BE2C (cell line): Measurements from ENCODE around the gene HAND1.

ENCODE experiments used
- DNase-seq: peaks from one replicate; pipeline ENCODE4 v3.0.0-alpha.2; 2020
- H3K27me3 ChIP-seq: fragments of 250-450 bp; sonication (Bioruptor Pico); 2 replicates; pipeline ENCODE4 v1.5.1; 2020; ENCODE audit warnings: mild to moderate bottlenecking
- H3K36me3 ChIP-seq: fragments of 250-450 bp; sonication (Bioruptor Pico); 2 replicates; pipeline ENCODE4 v1.5.1; 2020; ENCODE audit warnings: mild to moderate bottlenecking
- H3K4me1 ChIP-seq: fragments of 250-450 bp; sonication (Bioruptor Pico); 2 replicates; pipeline ENCODE4 v1.5.1; 2020
- H3K4me3 ChIP-seq: 2 replicates; pipeline ENCODE4 v1.5.1; 2011; ENCODE audit warnings: low read depth, low read length
- H3K9me3 ChIP-seq: fragments of 250-450 bp; sonication (Bioruptor Pico); 2 replicates; pipeline ENCODE4 v1.5.1; 2020
- CTCF ChIP-seq: IDR thresholded peaks from 2 replicates; pipeline ENCODE4 v1.5.1; 2012; ENCODE audit warnings: mild to moderate bottlenecking, low read depth, low read length

The HAND1 gene

GRCh38 chr5:154483654-154484392 lies 5.8 kb upstream of the HAND1 start:
- Histone ChIP-seq H3K4me1 (peaks cover 28% of the 10 kb centered on the region), H3K36me3 (no peaks in the 10 kb centered on the region), H3K9me3 (no peaks in the 10 kb centered on the region), H3K4me3 (peak overlapping the region; percentile 55), H3K27me3 (no peaks in the 10 kb centered on the region)
- TF ChIP-seq CTCF: no peak
- no peak for DNase-seq

GRCh38 chr5:154482528-154483449 lies 4.8 kb upstream of the HAND1 start:
- no peak for TF ChIP-seq CTCF
- Histone ChIP-seq H3K9me3 (no peaks in the 10 kb centered on the region), H3K36me3 (peaks cover 2% of the 10 kb centered on the region), H3K27me3 (no peaks in the 10 kb centered on the region), H3K4me1 (peaks cover 26% of the 10 kb centered on the region), H3K4me3 (peak overlapping the region; percentile 28)
- no peak for DNase-seq

- DNase-seq: no peak
- Histone ChIP-seq H3K27me3 (no peaks in the 10 kb centered on the region), H3K36me3 (peaks cover 12% of the 10 kb centered on the region), H3K9me3 (no peaks in the 10 kb centered on the region), H3K4me1 (peaks cover 24% of the 10 kb centered on the region), H3K4me3 (no peak overlapping the region)
- no peak for TF ChIP-seq CTCF
Observed at GRCh38 chr5:154481584-154482381, 3.8 kb upstream of the HAND1 start.

- Histone ChIP-seq H3K36me3 (peaks cover 22% of the 10 kb centered on the region), H3K27me3 (no peaks in the 10 kb centered on the region), H3K4me3 (no peak overlapping the region), H3K9me3 (no peaks in the 10 kb centered on the region), H3K4me1 (peaks cover 24% of the 10 kb centered on the region)
- DNase-seq: no peak
- no peak for TF ChIP-seq CTCF
Observed at GRCh38 chr5:154480847-154481246, 2.8 kb upstream of the HAND1 start.

GRCh38 chr5:154479944-154480750 lies 2.1 kb upstream of the HAND1 start:
- no peak for TF ChIP-seq CTCF
- Histone ChIP-seq H3K27me3 (no peaks in the 10 kb centered on the region), H3K4me1 (peaks cover 20% of the 10 kb centered on the region), H3K36me3 (peaks cover 29% of the 10 kb centered on the region), H3K9me3 (no peaks in the 10 kb centered on the region), H3K4me3 (no peak overlapping the region)
- DNase-seq: no peak
